ENCODE results near the gene ZNF423.

The ZNF423 gene

DNA sequence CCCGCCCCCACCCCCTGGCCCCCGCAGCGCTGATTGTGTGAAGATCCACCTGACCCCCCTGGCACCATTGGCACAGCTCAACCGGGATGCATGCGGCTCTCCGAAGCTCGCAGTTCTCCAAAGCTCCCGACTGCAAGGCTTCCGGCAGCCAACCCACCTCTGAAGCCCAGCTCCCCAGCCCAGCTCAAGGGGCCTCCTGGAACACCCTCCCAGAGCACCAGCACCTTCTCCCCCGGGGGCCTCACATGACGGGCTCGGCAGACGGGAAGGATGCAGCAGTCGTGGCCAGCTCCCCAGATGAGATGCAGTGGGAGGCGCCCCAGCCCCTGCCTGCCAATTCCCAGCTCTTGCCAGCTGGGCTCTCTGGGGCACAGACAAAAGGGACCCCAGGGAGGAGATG, 215.3 kb downstream of the ZNF423 start:
- no peak overlapping the region for H3K4me3 Mint-ChIP-seq
- H3K27me3 Mint-ChIP-seq (ENCODE audit: low read depth, poor library complexity) = peaks cover 9% of the 10 kb centered on the region
- TF ChIP-seq, protein P1, sequence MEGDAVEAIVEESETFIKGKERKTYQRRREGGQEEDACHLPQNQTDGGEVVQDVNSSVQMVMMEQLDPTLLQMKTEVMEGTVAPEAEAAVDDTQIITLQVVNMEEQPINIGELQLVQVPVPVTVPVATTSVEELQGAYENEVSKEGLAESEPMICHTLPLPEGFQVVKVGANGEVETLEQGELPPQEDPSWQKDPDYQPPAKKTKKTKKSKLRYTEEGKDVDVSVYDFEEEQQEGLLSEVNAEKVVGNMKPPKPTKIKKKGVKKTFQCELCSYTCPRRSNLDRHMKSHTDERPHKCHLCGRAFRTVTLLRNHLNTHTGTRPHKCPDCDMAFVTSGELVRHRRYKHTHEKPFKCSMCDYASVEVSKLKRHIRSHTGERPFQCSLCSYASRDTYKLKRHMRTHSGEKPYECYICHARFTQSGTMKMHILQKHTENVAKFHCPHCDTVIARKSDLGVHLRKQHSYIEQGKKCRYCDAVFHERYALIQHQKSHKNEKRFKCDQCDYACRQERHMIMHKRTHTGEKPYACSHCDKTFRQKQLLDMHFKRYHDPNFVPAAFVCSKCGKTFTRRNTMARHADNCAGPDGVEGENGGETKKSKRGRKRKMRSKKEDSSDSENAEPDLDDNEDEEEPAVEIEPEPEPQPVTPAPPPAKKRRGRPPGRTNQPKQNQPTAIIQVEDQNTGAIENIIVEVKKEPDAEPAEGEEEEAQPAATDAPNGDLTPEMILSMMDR (IDR thresholded peaks at IDR 0.05) = no peak
- DNase-seq = no peak
- peaks cover 34% of the 10 kb centered on the region for H3K36me3 Mint-ChIP-seq (ENCODE audit: low read depth)
- H3K4me1 Mint-ChIP-seq = peaks cover 72% of the 10 kb centered on the region
- H3K9me3 Mint-ChIP-seq = no peaks in the 10 kb centered on the region
- no peak overlapping the region for H3K27ac Mint-ChIP-seq

DNA sequence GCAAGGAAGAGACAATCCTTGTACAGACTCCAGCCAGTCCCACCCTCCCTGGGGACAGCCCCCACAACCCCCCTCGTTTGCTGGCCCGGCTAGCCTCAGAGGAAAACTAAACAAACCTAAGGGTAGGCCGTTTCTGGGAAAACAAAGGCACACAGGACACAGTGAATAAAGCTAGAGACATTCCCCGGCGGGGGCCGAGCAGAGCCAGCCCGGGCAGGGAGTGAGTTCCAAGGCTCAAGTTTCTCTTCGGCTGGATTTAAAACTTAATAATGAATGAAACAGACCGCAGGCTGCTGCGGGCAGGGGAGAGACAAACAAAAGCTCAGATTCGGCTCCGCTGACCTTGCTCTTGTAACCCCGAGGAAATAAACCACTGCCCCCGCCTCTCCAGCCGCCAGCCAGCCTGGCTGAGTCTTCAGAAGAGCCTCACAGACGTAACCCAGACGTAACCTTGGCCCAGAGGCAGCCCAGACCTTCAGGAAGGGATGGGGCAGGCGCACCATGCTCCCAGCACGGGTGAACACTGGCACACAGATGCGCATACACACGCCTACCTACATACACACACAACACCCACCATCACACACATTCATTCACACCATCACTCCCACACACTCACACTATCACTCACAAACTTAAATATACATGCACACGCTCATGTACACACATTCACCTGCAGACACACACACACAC, 216.0 kb downstream of the ZNF423 start:
- H3K36me3 Mint-ChIP-seq (ENCODE audit: low read depth) = peaks cover 33% of the 10 kb centered on the region
- peak; percentile 76 for DNase-seq
- TF ChIP-seq, protein P1 (IDR thresholded peaks at IDR 0.05) = no peak
- H3K4me3 Mint-ChIP-seq = peak overlapping the region; percentile 31
- H3K27ac Mint-ChIP-seq = peak overlapping the region; percentile 80
- H3K4me1 Mint-ChIP-seq = peaks cover 76% of the 10 kb centered on the region
- peaks cover 9% of the 10 kb centered on the region for H3K27me3 Mint-ChIP-seq (ENCODE audit: low read depth, poor library complexity)
- H3K9me3 Mint-ChIP-seq = no peaks in the 10 kb centered on the region

DNA sequence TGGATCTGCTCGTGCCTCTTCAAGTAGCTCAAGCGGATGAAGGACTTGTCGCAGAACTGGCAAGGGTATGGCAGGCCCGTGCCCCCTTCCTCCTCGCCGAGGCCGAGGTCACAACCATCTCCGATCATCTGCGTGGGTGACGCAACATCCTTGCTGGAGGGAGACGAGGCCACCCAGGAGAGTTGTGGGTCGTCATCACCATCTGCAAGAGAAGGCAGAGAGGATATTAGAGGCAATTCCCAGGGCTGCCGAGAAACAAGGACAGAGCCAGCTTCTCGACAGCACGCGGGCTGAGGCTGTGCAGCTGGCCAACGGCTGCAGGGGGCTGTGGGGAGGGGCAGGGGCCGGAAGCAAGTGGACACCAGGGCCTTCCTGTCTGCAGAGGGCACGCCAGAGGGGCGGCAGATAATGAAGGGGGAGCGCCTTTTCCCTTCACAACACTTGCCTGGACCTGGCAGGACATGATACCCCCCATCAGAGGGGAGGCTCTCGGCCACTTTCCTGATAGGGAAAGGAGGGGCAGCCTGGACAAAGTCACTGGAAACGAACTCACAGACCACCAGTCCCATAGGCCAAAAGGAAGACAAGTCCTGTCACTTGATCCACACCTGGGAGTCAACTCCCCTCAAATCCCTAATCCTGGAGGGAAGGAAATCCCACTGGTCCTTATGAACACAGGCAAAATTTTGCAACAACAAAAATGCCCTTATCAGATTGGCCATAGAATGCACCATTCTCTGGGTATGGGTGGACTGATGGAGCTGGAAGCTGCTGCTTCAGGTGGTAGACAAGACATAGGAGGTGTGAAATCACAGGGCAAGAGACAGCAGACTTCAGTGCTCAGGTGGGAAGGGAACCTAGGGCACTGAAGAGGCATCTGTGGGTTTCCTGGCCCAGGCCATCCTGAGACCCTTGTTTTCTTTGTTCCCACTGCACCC, 217.0 kb downstream of the ZNF423 start:
- H3K9me3 Mint-ChIP-seq = no peaks in the 10 kb centered on the region
- H3K27ac Mint-ChIP-seq = peak overlapping the region; percentile 80
- peaks cover 34% of the 10 kb centered on the region for H3K36me3 Mint-ChIP-seq (ENCODE audit: low read depth)
- H3K4me1 Mint-ChIP-seq = peaks cover 73% of the 10 kb centered on the region
- H3K4me3 Mint-ChIP-seq = peak overlapping the region; percentile 31
- DNase-seq = peak; percentile 36
- TF ChIP-seq, protein P1 (IDR thresholded peaks at IDR 0.05) = no peak
- peaks cover 6% of the 10 kb centered on the region for H3K27me3 Mint-ChIP-seq (ENCODE audit: low read depth, poor library complexity)

DNA sequence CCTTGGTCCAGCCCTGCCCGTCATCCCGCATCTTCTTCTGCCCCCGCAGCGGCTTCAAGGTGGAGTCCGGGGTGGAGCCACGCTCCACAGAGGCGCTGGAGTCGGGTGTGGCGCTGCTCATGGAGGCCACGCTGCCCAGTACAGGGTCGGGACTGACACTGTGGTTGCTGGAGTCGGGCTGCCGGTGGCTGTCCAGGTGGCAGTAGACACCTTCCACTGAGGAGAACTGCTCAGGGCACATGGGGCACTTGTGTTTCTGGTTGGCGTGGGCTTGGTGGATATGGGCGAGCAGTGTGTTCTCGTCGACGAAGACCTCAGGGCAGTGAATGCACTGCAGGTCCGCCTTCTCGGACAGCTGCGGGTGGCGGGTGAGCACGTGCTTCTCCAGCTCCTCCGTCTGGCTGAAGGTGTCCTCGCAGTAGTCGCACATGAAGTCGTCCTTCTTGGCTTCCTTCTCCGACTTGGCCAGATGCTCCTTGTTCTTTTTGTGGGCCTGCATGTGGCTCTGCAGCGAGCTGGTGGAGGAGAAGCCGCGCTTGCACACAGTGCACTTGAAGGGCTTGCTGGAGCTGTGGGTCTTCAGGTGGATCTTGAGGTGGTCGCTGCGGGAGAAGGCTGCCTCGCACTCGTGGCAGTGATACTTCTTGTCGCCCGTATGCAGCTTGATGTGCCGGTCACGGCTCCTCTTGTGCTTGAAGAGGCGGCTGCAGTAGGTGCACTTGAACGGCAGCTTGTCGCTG, 217.8 kb downstream of the ZNF423 start:
- no peaks in the 10 kb centered on the region for H3K9me3 Mint-ChIP-seq
- DNase-seq = no peak
- H3K27me3 Mint-ChIP-seq (ENCODE audit: low read depth, poor library complexity) = peaks cover 5% of the 10 kb centered on the region
- H3K4me3 Mint-ChIP-seq = no peak overlapping the region
- H3K36me3 Mint-ChIP-seq (ENCODE audit: low read depth) = peaks cover 34% of the 10 kb centered on the region
- H3K4me1 Mint-ChIP-seq = peaks cover 73% of the 10 kb centered on the region
- TF ChIP-seq, protein P1 (IDR thresholded peaks at IDR 0.05) = no peak
- H3K27ac Mint-ChIP-seq = peak overlapping the region; percentile 66

DNA sequence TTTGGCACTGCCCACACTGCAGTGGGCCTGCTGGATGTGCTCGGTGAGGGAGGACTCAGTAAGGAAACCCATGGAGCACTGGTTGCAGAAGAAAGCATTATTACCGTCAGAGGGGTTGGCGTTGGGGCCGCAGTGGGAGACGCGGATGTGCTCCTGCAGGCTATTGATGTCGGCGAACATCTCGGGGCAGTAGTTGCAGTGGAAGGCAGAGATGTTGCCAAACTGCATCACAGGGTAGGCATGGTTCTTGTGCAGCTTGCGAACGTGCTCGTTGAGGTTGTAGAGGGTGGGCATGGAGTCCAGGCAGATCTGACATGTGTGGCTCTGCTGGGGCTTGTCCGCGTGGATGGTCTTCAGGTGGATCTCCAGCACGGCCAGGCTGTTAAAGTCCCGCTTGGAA, 218.4 kb downstream of the ZNF423 start:
- H3K9me3 Mint-ChIP-seq = no peaks in the 10 kb centered on the region
- peak overlapping the region; percentile 52 for H3K4me3 Mint-ChIP-seq
- peaks cover 74% of the 10 kb centered on the region for H3K4me1 Mint-ChIP-seq
- peaks cover 34% of the 10 kb centered on the region for H3K36me3 Mint-ChIP-seq (ENCODE audit: low read depth)
- H3K27ac Mint-ChIP-seq = no peak overlapping the region
- DNase-seq = no peak
- TF ChIP-seq, protein P1 (IDR thresholded peaks at IDR 0.05) = no peak
- H3K27me3 Mint-ChIP-seq (ENCODE audit: low read depth, poor library complexity) = peaks cover 2% of the 10 kb centered on the region

All from nephron progenitor cell (in vitro differentiated cells).